ENCODE results near the gene SLC8B1.
"Not testable (repeated sequence)": the region's sequence is repeated elsewhere in the genome, so short reads cannot be mapped to it uniquely, and the experiment has no call there.

Gene SLC8B1

GRCh38 chr12:113359133-113359938 is 24.4 kb upstream of the SLC8B1 start:
- peak overlapping the region; percentile 58 for H3K4me3 ChIP-seq (ENCODE audit: low read depth, low read length)
- TF ChIP-seq CTCF (IDR thresholded peaks at IDR 0.05; ENCODE audit: low read depth, low read length, missing control alignments) = no peak
- DNase-seq (ENCODE audit: low read depth) = no peak
- in situ Hi-C loops (cut with HindIII; ENCODE audit: low sequenced_read_pairs) = no loop called here

- DNase-seq (ENCODE audit: low read depth) = peak; percentile 68
- in situ Hi-C loops (cut with HindIII; ENCODE audit: low sequenced_read_pairs) = no loop called here
- peak within 1 kb of the TSS; percentile 58 for H3K4me3 ChIP-seq (ENCODE audit: low read depth, low read length)
- no peak for TF ChIP-seq CTCF (IDR thresholded peaks at IDR 0.05; ENCODE audit: low read depth, low read length, missing control alignments)
Measured at GRCh38 chr12:113358381-113359132, 23.6 kb upstream of the SLC8B1 start, which contains the start of gene PLBD2. PLBD2 (plus strand) TSS chr12:113358587; CDS start chr12:113358601, 14 bp downstream.

- DNase-seq (ENCODE audit: low read depth); in situ Hi-C loops (cut with HindIII; ENCODE audit: low sequenced_read_pairs); H3K4me3 ChIP-seq (ENCODE audit: low read depth, low read length): not testable (repeated sequence)
Measured at GRCh38 chr12:113354192-113354591, 19.3 kb upstream of the SLC8B1 start.

DNA sequence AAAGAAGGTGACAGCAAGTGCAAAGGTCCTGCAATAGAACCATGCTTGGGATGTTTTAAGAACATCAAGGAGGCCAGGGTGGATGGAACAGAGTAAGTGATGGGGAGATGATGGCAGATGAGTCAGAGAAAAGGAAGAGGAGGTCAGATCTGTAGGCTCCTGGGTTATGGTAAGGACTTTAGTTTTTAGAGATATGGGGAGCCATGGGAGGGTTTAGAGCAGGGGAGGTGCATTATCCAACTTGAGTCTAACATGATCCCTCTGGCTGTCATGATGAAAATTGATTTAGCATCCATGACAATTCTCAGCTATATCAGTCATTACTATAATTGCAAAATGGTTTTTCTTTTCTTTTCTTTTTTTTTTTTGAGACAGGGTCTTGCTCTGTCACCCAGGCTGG is 16.2 kb upstream of the SLC8B1 start:
- no peak for DNase-seq (ENCODE audit: low read depth)
- no peak for TF ChIP-seq CTCF (IDR thresholded peaks at IDR 0.05; ENCODE audit: low read depth, low read length, missing control alignments)
- H3K4me3 ChIP-seq (ENCODE audit: low read depth, low read length) = no peak overlapping the region
- in situ Hi-C loops (cut with HindIII; ENCODE audit: low sequenced_read_pairs) = no loop called here

DNA sequence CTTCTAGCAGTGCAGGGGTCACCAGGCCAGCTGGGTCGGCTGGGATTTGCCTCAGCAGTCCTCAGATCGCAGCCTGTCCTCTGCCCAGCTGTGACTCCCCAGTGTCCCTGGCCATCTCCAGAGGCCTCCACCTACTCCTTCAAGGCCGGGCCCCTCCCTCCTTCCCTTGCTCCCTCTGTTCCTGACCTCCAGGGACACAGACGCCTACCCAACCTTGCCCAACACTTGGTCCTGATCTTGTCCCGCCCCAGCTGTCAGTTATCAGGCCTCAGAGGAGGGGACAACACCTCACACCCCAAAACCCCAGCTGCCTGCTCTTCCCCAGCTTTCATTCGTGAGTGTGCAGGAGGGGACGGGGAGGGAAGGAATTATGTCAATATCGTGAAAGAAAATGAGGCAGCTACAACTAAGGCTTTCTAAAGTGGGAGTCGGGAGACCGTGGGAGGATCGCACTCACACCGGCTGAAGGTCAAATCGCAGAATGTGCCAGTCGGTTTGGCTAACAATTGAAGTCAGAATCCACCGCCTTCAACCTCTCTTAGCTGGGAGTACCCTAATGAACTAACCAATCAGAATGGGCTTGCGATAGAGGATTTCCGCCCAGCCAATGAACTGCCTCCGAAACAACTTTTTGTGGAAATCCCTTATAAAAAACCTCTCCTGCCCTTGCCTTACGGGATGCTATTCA is 14.1 kb upstream of the SLC8B1 start:
- no peak overlapping the region for H3K4me3 ChIP-seq (ENCODE audit: low read depth, low read length)
- no peak for DNase-seq (ENCODE audit: low read depth)
- no peak for TF ChIP-seq CTCF (IDR thresholded peaks at IDR 0.05; ENCODE audit: low read depth, low read length, missing control alignments)
- in situ Hi-C loops (cut with HindIII; ENCODE audit: low sequenced_read_pairs) = no loop called here

DNA sequence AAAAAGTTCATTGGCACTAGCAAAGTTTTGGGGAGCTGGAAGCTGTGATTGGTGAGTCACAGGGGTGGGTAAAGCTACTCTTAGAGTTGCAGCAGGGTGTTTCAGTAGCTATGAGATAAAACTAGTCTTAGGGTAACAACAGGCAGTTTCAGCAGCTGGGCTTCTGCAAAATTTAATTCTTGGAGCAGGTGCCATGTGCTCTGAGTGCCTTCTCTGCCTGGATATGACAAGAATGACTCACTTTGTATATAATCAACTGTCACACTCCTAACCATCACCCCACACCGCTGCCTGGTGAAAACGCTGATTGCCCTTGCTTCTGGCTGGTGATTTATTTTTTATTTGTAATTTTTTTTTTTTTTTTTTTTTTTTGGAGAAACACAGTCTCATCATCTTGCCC is 13.0 kb upstream of the SLC8B1 start:
- no peak for TF ChIP-seq CTCF (IDR thresholded peaks at IDR 0.05; ENCODE audit: low read depth, low read length, missing control alignments)
- in situ Hi-C loops (cut with HindIII; ENCODE audit: low sequenced_read_pairs) = no loop called here
- no peak overlapping the region for H3K4me3 ChIP-seq (ENCODE audit: low read depth, low read length)
- DNase-seq (ENCODE audit: low read depth) = no peak
